CD8-positive, alpha-beta memory T cell (primary cell): Measurements from ENCODE around the gene EEFSEC. TPM values are rescaled to one million over a fixed set of nuclear protein-coding genes. Genes with fewer than 3 reads are reported as not detected.
A peak's percentile ranks its signal among the peaks of the same experiment; 100 is the strongest.

ENCODE experiments used
- CTCF ChIA-PET: fragments of 350-600 bp; sonication (Branson Sonifier 250); formaldehyde crosslinking; loops from one replicate; lab custom pipeline; 2021; ENCODE audit warnings: antibody characterized with exemption; lab: Charles Lee
- POLR2A ChIA-PET: fragments of 350-600 bp; sonication (Branson Sonifier 250); formaldehyde crosslinking; loops from one replicate; lab custom pipeline; 2021; ENCODE audit warnings: antibody characterized with exemption; lab: Charles Lee
- DNase-seq, 5 donors: peaks; one replicate each; pipeline versions ENCODE4 v3.0.0 to v3.0.0-alpha.2; 2020 to 2022; ENCODE audit warnings: mixed read lengths in 1 of 5
- H3K27ac ChIP-seq: one replicate; pipeline ENCODE4 v1.7.0; 2013; ENCODE audit warnings: low read depth, mild to moderate bottlenecking, low read length, moderate library complexity
- H3K27me3 ChIP-seq: 2 replicates; pipeline ENCODE4 v1.7.0; 2013; ENCODE audit warnings: low read length, mild to moderate bottlenecking; ENCODE audit not compliant: insufficient read depth, poor library complexity, severe bottlenecking
- H3K36me3 ChIP-seq: 2 replicates; pipeline ENCODE4 v1.7.0; 2013; ENCODE audit warnings: mild to moderate bottlenecking, low read length, moderate library complexity; ENCODE audit not compliant: insufficient read depth
- H3K4me1 ChIP-seq: 2 replicates; pipeline ENCODE4 v1.7.0; 2013; ENCODE audit warnings: mild to moderate bottlenecking, low read length, moderate library complexity; ENCODE audit not compliant: insufficient read depth
- H3K4me3 ChIP-seq: 2 replicates; pipeline ENCODE4 v1.7.0; 2013; ENCODE audit warnings: mild to moderate bottlenecking, low read length
- H3K9me3 ChIP-seq: 2 replicates; pipeline ENCODE4 v1.7.0; 2013; ENCODE audit warnings: mild to moderate bottlenecking, low read length
- H3K27ac Mint-ChIP-seq, 8 donors: one replicate each; pipeline ENCODE4 v1.8.0; 2020 to 2021; ENCODE audit warnings: mixed read lengths in 8 of 8, mild to moderate bottlenecking in 6 of 8, inconsistent platforms in 3 of 8, moderate library complexity in 3 of 8
- H3K27me3 Mint-ChIP-seq, 2 donors: one replicate each; pipeline ENCODE4 v1.8.0; 2020 to 2021; ENCODE audit warnings: mixed read lengths in 2 of 2, mild to moderate bottlenecking in 1 of 2, moderate library complexity in 1 of 2
- H3K36me3 Mint-ChIP-seq, 3 donors: one replicate each; pipeline ENCODE4 v1.8.0; 2020 to 2021; ENCODE audit warnings: mixed read lengths in 3 of 3, inconsistent platforms in 1 of 3, mild to moderate bottlenecking in 1 of 3
- H3K4me1 Mint-ChIP-seq, 3 donors: one replicate each; pipeline ENCODE4 v1.8.0; 2020 to 2021; ENCODE audit warnings: mixed read lengths in 3 of 3, inconsistent platforms in 1 of 3, mild to moderate bottlenecking in 1 of 3
- H3K4me3 Mint-ChIP-seq, 7 donors: one replicate each; pipeline ENCODE4 v1.8.0; 2020 to 2021; ENCODE audit warnings: mixed read lengths in 7 of 7, mild to moderate bottlenecking in 6 of 7, moderate library complexity in 4 of 7, inconsistent platforms in 2 of 7
- H3K9me3 Mint-ChIP-seq, 5 donors: one replicate each; pipeline ENCODE4 v1.8.0; 2020 to 2022; ENCODE audit warnings: mixed read lengths in 5 of 5, mild to moderate bottlenecking in 3 of 5, moderate library complexity in 2 of 5, inconsistent platforms in 1 of 5
- polyA plus RNA-seq: library from polyadenylated mRNA; unstranded; fragments of 300-500 nt; fragmentation: Illumina TruSeq; gene quantifications from one replicate; pipeline ENCODE4 v1.2.3, GENCODE V29; 2021
- total RNA-seq, 2 experiments: library from RNA; stranded (reverse); gene quantifications; one replicate each; pipeline ENCODE4 v1.2.3, GENCODE V29; 2021

The EEFSEC gene
- total and polyA plus RNA-seq, 3 experiments from 2014 or later = 20.4 to 28.6 (median 21.8) TPM

DNA sequence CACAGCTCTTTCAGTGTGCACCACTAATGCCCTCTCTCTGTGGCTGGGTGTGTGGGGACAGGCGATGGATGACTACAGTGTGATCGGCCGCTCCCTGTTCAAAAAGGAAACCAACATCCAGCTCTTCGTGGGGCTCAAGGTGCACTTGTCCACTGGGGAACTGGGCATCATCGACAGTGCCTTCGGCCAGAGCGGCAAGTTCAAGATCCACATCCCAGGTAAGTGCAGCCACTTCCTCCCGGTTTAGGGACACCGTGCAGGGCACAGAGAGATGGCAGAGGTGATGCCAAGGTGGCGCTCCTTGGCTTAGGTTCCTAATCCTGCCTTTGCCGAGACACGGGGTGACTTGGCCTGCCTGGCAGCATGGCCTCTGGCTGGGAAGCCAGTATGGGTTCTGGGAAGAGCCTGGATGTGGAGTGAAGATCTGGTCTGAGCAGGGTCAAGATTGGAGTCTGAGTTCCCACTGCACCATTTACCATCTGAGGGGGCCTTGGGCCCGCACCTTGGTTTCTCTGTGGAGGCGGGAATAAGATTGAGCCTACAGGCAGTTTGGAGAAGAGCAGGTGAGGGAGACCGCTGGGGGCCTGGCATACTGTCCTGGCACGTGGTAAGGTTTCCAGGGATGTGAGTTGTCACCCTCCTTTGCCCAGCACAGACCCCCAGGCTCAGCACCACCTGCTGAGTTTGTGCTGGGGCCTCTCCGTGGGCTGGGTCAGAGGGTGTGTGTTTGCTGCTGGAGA is 205.0 kb downstream of the EEFSEC start:
- no peak overlapping the region for H3K4me3 Mint-ChIP-seq
- H3K36me3 Mint-ChIP-seq = peaks cover 3 to 61% (median 11%) of the 10 kb centered on the region in 3 donors

DNA sequence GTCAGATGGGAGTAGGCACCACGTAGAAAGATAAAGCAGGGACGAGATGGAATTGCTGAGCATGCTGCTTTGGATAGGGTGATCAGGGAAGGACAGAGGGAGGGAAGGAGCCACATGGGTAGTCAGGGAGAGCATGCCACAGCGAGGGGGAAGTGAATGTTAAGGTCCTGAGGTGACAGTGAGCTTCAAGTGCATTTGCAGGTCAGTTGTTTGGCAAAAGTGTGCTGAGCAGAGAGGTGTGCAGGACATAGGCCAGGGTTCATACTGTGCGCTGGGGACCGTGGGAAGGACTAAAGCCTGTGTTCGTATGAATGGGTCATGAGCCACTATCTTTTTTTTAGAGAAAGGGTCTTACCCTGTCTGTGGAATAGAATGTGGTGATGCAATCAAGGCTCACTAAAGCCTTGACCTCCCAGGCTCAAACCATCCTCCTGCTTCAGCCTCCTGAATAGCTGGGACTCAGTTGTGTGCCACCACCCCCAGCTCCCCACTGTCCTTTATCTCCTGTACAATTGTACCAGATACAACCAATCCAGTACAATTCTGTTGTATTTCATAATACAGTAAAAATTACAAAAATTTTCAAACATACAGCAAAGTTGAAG is 205.9 kb downstream of the EEFSEC start:
- Mint-ChIP-seq H3K4me1 (no peaks in the 10 kb centered on the region), H3K27me3 (no peaks in the 10 kb centered on the region), H3K4me3 (no peak overlapping the region), H3K27ac (peak overlapping the region in 2 of 8 donors; percentile 3 to 47), H3K9me3 (no peaks in the 10 kb centered on the region), H3K36me3 (peaks cover 3 to 56% (median 11%) of the 10 kb centered on the region in 3 donors)
- no peaks in the 10 kb centered on the region for H3K4me1 ChIP-seq
- ChIA-PET POLR2A (no interaction called here), CTCF (no interaction called here)
- H3K4me3 ChIP-seq = no peak overlapping the region
- no peak for DNase-seq
- no peaks in the 10 kb centered on the region for H3K27me3 ChIP-seq
- no peak overlapping the region for H3K27ac ChIP-seq
- no peaks in the 10 kb centered on the region for H3K9me3 ChIP-seq
- no peaks in the 10 kb centered on the region for H3K36me3 ChIP-seq

More for the DNA sequence above, 205.0 kb downstream of the EEFSEC start:
- Histone ChIP-seq H3K27me3 (no peaks in the 10 kb centered on the region), H3K27ac (no peak overlapping the region), H3K36me3 (no peaks in the 10 kb centered on the region), H3K4me1 (no peaks in the 10 kb centered on the region), H3K4me3 (no peak overlapping the region), H3K9me3 (no peaks in the 10 kb centered on the region)
- CTCF ChIA-PET = no interaction called here
- DNase-seq = no peak
- Mint-ChIP-seq H3K9me3 (no peaks in the 10 kb centered on the region), H3K4me1 (no peaks in the 10 kb centered on the region), H3K27me3 (no peaks in the 10 kb centered on the region), H3K27ac (no peak overlapping the region)
- POLR2A ChIA-PET = no interaction called here

DNA sequence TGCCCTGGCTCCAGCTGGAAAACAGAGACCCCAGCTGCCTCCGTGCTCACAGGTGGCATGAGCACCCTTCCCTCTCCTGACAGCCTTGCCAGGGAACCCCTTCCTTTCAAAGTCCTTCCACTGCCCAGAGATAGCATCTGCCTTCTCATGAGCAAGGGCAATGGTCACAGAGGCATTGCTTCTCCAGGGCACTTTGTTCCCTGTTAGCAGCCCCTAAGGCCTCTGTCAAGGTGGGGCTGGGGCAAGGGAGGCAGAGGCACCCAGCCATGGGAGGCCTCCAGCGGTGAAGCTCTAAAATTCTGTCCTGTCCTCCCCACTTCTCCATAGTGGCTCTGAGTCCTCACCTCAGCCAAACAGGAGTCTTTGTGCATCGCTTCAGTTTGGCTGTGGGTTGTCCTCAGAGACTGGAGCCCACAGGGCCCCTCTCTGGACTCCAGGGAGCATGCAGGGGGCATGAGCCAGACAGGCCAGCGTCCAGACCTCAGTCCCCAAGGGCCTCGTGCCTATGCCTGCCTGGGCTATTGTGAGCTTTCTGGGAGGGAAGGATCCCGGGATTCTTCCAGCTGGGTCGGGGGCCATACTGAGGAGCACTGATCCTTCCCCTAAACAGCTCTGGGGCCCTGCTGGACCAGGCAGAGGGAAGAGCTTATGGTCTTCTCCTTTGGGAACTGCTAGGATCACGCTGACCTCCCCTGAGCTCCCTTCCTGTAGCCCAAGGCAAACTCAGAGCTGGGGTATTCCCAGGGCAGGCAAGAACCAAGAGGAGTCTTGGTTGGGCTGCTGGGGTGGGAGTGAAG is 206.8 kb downstream of the EEFSEC start:
- no peaks in the 10 kb centered on the region for H3K36me3 ChIP-seq
- H3K27me3 ChIP-seq = no peaks in the 10 kb centered on the region
- no peaks in the 10 kb centered on the region for H3K4me1 Mint-ChIP-seq
- DNase-seq = no peak
- peaks cover 3 to 56% (median 11%) of the 10 kb centered on the region in 3 donors for H3K36me3 Mint-ChIP-seq
- ChIA-PET POLR2A (no interaction called here), CTCF (no interaction called here)
- no peak overlapping the region for H3K27ac Mint-ChIP-seq
- H3K4me3 ChIP-seq = no peak overlapping the region
- no peaks in the 10 kb centered on the region for H3K9me3 ChIP-seq
- no peak overlapping the region for H3K27ac ChIP-seq
- H3K4me1 ChIP-seq = no peaks in the 10 kb centered on the region
- no peak overlapping the region for H3K4me3 Mint-ChIP-seq
- no peaks in the 10 kb centered on the region for H3K9me3 Mint-ChIP-seq
- no peaks in the 10 kb centered on the region for H3K27me3 Mint-ChIP-seq

DNA sequence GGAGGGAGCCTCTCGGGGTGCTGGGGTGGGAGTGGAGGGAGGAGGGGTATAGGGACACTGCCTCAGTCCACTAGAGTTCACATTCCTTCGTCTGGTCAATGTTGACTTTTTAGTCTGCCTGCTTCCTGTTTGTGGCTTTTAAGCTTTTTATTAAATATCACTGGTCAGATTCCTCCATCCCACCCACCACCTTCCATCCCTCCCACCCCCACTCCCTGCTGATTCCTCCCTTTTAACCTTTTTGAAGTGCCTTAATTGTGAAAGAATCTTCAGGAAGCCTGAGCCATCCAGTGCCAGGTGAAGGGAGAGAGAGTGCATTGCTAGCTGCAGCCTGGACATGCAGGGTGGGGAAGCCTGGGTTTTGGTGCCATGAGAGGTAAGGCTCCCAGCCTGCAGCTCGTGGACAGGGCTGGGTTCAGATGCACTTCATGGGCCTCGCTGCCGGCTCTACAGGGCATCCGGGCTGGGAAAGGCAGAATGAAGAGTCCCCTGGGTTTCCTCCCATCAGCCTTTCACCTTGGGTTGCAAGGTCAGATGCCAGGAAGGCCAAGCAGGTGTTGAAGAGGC is 207.5 kb downstream of the EEFSEC start:
- H3K36me3 ChIP-seq = no peaks in the 10 kb centered on the region
- no peaks in the 10 kb centered on the region for H3K4me1 ChIP-seq
- H3K9me3 Mint-ChIP-seq = no peaks in the 10 kb centered on the region
- H3K4me1 Mint-ChIP-seq = no peaks in the 10 kb centered on the region
- ChIA-PET POLR2A (no interaction called here), CTCF (no interaction called here)
- H3K36me3 Mint-ChIP-seq = peaks cover 3 to 55% (median 8%) of the 10 kb centered on the region in 3 donors
- H3K27ac ChIP-seq = no peak overlapping the region
- DNase-seq = no peak
- no peaks in the 10 kb centered on the region for H3K27me3 Mint-ChIP-seq
- no peak overlapping the region for H3K4me3 Mint-ChIP-seq
- no peaks in the 10 kb centered on the region for H3K9me3 ChIP-seq
- no peaks in the 10 kb centered on the region for H3K27me3 ChIP-seq
- H3K27ac Mint-ChIP-seq = no peak overlapping the region
- no peak overlapping the region for H3K4me3 ChIP-seq

DNA sequence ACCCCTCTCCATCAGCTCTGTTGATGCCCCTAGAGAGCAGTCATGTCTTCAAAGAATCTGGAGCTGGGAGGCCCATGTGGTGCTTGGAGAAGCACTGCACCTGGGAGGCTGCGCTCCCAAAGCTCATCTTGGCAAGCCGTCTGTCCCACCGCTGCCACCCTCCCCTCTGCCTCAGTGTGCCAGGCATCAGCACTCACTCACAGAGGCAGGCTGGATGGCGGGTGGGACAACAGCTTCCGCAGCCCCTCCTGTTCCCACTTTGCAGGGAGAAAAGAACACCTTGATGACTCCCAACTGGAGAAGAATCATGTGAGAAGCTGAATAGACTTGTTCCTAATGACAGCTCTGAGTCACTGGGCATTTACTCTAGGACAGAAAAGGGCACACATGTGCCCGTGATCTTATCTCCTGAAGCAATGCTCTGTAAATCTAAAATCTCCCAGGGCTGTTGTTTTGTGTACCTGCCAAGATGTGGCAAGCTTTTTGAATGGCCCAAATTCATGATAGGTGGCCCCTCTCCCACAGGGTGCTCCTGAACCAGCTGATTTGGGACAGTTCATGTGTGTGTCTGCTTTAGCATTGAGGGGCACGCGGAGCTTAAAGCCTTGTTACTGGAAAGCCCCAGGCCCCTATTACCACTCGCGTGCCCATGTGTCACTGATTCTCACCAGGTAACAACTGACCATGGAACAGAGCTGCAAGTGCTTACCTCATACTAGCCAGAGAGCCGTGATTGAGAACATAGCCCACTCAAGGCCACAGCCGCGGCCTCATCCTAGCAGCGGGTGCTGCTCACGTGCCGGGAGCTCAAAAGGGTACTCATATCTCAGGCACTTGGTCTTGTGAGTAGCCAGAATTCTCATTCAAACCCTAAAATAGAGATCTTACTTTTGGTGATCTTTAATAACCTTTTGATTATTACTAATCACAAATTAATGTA is 209.0 kb downstream of the EEFSEC start:
- Histone ChIP-seq H3K4me3 (no peak overlapping the region), H3K27ac (no peak overlapping the region), H3K27me3 (no peaks in the 10 kb centered on the region), H3K36me3 (no peaks in the 10 kb centered on the region), H3K4me1 (no peaks in the 10 kb centered on the region), H3K9me3 (no peaks in the 10 kb centered on the region)
- DNase-seq = no peak
- Mint-ChIP-seq H3K36me3 (peaks cover 3 to 58% (median 7%) of the 10 kb centered on the region in 3 donors), H3K4me1 (peaks cover 0 to 2% (median 0%) of the 10 kb centered on the region in 3 donors), H3K4me3 (no peak overlapping the region), H3K27ac (peak overlapping the region in 1 of 8 donors; percentile 70), H3K27me3 (no peaks in the 10 kb centered on the region), H3K9me3 (no peaks in the 10 kb centered on the region)
- ChIA-PET POLR2A (no interaction called here), CTCF (interaction anchor here (1.4 kb wide), 1 partner anchor 13 kb away, joined by 4 read pairs; no protein-coding TSS in a partner anchor)

DNA sequence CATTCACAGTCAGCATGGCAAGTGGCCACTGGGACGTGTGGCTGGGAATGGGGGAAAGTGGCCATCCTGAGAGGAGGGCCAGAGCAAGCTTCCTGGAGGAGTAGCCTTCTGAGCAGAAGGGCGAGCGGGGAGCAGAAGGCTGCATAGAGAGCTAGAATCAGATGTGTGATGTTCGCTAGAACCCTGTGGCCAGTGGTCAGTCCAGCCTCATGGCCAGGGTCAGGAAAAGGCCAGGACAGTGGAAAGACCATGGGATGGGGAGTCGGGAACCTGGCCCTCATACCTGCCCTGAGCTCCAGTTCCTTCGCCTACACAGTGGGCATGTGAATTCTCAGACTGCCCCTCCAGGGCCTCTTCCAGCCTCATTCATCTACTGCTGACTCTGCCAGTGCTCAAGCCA is 211.0 kb downstream of the EEFSEC start:
- no peaks in the 10 kb centered on the region for H3K9me3 ChIP-seq
- no peak overlapping the region for H3K4me3 ChIP-seq
- Mint-ChIP-seq H3K4me3 (no peak overlapping the region), H3K27me3 (no peaks in the 10 kb centered on the region), H3K4me1 (peaks cover 0 to 2% (median 0%) of the 10 kb centered on the region in 3 donors), H3K9me3 (no peaks in the 10 kb centered on the region), H3K27ac (peak overlapping the region in 1 of 8 donors; percentile 76), H3K36me3 (peaks cover 0 to 57% (median 2%) of the 10 kb centered on the region in 3 donors)
- CTCF ChIA-PET = no interaction called here
- no peaks in the 10 kb centered on the region for H3K4me1 ChIP-seq
- H3K27me3 ChIP-seq = no peaks in the 10 kb centered on the region
- H3K36me3 ChIP-seq = no peaks in the 10 kb centered on the region
- DNase-seq = no peak
- POLR2A ChIA-PET = no interaction called here
- no peak overlapping the region for H3K27ac ChIP-seq

DNA sequence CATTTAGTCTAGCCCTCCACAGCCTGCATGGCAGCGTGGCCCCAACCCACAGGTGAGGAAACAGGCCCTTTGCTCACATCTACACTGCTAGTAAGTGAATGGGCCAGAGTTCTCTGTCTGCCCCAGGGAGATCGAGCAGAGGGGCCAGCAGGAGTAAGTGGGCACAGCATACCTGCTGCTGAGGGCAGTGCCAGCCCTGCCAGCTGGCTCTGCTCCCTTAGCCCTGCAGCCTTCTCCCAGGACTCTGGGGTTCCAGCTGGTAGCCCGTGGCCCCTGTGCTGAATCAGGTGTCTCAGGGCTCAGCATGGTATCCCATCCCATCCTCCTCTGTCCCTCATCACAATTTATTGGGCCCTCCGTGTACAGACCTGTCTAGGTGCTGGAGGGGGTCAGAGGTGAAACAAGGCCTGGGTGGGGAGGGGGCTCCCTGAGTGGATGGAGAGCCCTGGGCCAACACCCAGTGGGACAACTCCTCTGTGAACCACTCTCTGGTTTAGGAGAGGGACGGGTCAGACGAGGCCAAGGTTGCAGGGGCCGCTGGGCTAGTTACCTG is 211.6 kb downstream of the EEFSEC start:
- Mint-ChIP-seq H3K4me1 (peaks cover 0 to 2% (median 0%) of the 10 kb centered on the region in 3 donors), H3K27me3 (no peaks in the 10 kb centered on the region), H3K36me3 (peaks cover 0 to 57% (median 2%) of the 10 kb centered on the region in 3 donors), H3K9me3 (no peaks in the 10 kb centered on the region), H3K27ac (no peak overlapping the region), H3K4me3 (no peak overlapping the region)
- Histone ChIP-seq H3K27me3 (no peaks in the 10 kb centered on the region), H3K4me3 (no peak overlapping the region), H3K27ac (no peak overlapping the region), H3K4me1 (no peaks in the 10 kb centered on the region), H3K9me3 (no peaks in the 10 kb centered on the region), H3K36me3 (no peaks in the 10 kb centered on the region)
- CTCF ChIA-PET = no interaction called here
- POLR2A ChIA-PET = no interaction called here
- no peak for DNase-seq
